ENCODE results near the gene BOLA1. TPM values are rescaled to one million over a fixed set of nuclear protein-coding genes. Genes with fewer than 3 reads are reported as not detected.

The BOLA1 gene
- total and polyA plus RNA-seq, 2 of the 13 experiments (the other 11 are each of a cell fraction or from before 2014, with no cell fraction given), result 3.2 to 4.2 TPM

- TF ChIP-seq ZHX2 (IDR thresholded peaks at IDR 0.05; ENCODE audit: low read depth) (no peak), ZHX2 (CRISPR knock-in tag; IDR thresholded peaks at IDR 0.05; ENCODE audit: borderline replicate concordance) (no peak), ZC3H13 (CRISPR knock-in tag; IDR thresholded peaks at IDR 0.05) (no peak)
These were observed 17.0 kb downstream of the BOLA1 start (continued) for GRCh38 chr1:149916193-149916897.

- ChIA-PET CTCF (ENCODE audit: low intra/inter-chr PET ratio, low total read pairs) (no interaction called here), POLR2A (interaction anchor here (1.5 kb wide), 1 partner anchor 30 kb away, joined by 7 read pairs; a partner anchor contains a TSS)
- Histone ChIP-seq H4K20me1 (ENCODE audit: insufficient read depth, low read length) (no peaks in the 10 kb centered on the region), H3K9me3 (ENCODE audit: low read length) (no peaks in the 10 kb centered on the region), H3K4me2 (ENCODE audit: low read depth, low read length) (peak overlapping the region; percentile 86), H3K27ac (ENCODE audit: extremely low read length, insufficient read depth, low read length) (no peak overlapping the region), H3K36me3 (replicated peaks in 1 of 2; ENCODE audit: control insufficient read depth in 1 of 2, insufficient read depth in 2 of 2, low read length in 2 of 2) (no peaks in the 10 kb centered on the region; a peak in 1 of 5 replicates), H3K4me1 (ENCODE audit: insufficient read depth, low read length) (peaks cover 28% of the 10 kb centered on the region), H3K4me3 (replicated peaks in 1 of 3; ENCODE audit: insufficient read depth in 1 of 3, low read depth in 2 of 3, low read length in 3 of 3) (peak overlapping the region in 1 of 3 experiments; percentile 73; a peak in 1 of 6 replicates), H2AFZ (ENCODE audit: low read length) (no peak overlapping the region), H3K79me2 (ENCODE audit: insufficient read depth, low read length) (no peaks in the 10 kb centered on the region), H3K9ac (ENCODE audit: insufficient read depth, low read depth, low read length) (no peak overlapping the region), H3K27me3 (ENCODE audit: control insufficient read depth in 1 of 2, insufficient read depth in 2 of 2, low read length in 2 of 2) (0 out of 5 replicates have a peak, but pooled peaks cover 0 to 3% of the 10 kb centered on the region in 2 experiments)
- in situ Hi-C loops (cut with HindIII; ENCODE audit: extremely low pct_ligation_motif_present, low pct_unique_long_range_greater_than_20kb) (no loop called here), intact Hi-C loops (cut with micrococcal nuclease; ENCODE audit: unreplicated experiment) (no loop called here)
- ATAC-seq (no peak), DNase-seq (ENCODE audit: low spot score) (no peak), FAIRE-seq (no peak)
- no peak for TF ChIP-seq TEF (CRISPR knock-in tag; IDR thresholded peaks at IDR 0.05)
- no TSS peak for BruUV-seq (replicated peaks)
- WGBS (ENCODE audit: low lambda C conversion rate), result 41% methylated on average over 5 of the region's 10 CpGs
These were observed 17.5 kb downstream of the BOLA1 start for GRCh38 chr1:149916898-149917252.

Data from HepG2 (cell line).